Stomach (tissue), 4 donors: Measurements from ENCODE around the gene C1orf21.

Experiments
- CTCF ChIP-seq, 7 experiments: fragments of 450-650 bp in 4 of 7; fragments of 200-600 bp in 3 of 7; sonication (generic) in 3 of 7; IDR thresholded peaks; one replicate each; pipeline ENCODE4 v1.5.1; 2016 to 2019; ENCODE audit warnings: antibody characterized with exemption in 7 of 7, control low read depth in 2 of 7, mild to moderate bottlenecking in 1 of 7
- POLR2AphosphoS5 ChIP-seq, 3 donors: sonication (generic); formaldehyde crosslinking; IDR thresholded peaks; one replicate each; pipeline ENCODE4 v1.6.1; 2016; ENCODE audit warnings: antibody characterized with exemption in 3 of 3

- TF ChIP-seq CTCF (IDR thresholded peaks at IDR 0.05), result no peak
- no peak for TF ChIP-seq POLR2AphosphoS5 (IDR thresholded peaks at IDR 0.05)
Measured at GRCh38 chr1:184665360-184665759, 278.5 kb downstream of the C1orf21 start.
